K562 (cell line): ENCODE data around the gene TM4SF5. TPM values are rescaled to one million over a fixed set of nuclear protein-coding genes. Genes with fewer than 3 reads are reported as not detected.

ENCODE experiments used
- ATAC-seq: fragments of 200-7000 bp; cut with Tn5 transposase; 3 replicates; pipeline ENCODE4 v1.9.1; 2020; ENCODE audit warnings: moderate library complexity
- BruUV-seq: library from RNA; stranded (reverse); fragments of 400-500 nt; replicated peaks from 2 replicates; lab custom pipeline; 2021; lab: Mats Ljungman, UMichigan
- CTCF ChIA-PET: fragments of 300-600 bp; formaldehyde crosslinking; extraction: SDS; loops from one replicate; lab custom pipeline; 2021; ENCODE audit warnings: low intra/inter-chr PET ratio; lab: Yijun Ruan, JAX
- POLR2A ChIA-PET: fragments of 300-600, 350-650 bp; sonication (Branson Sonifier 250); formaldehyde crosslinking; extraction: SDS; loops from one replicate; lab custom pipeline; 2021; ENCODE audit warnings: antibody characterized with exemption, inconsistent platforms; lab: Yijun Ruan, JAX
- DNase-seq, 4 experiments: peaks; one replicate each; pipeline versions ENCODE4 v3.0.0 to v3.0.0-alpha.2; 2011 to 2018; ENCODE audit warnings: low spot score in 3 of 4, mixed read lengths in 3 of 4; ENCODE audit errors: extremely low read depth in 1 of 4
- FAIRE-seq: peaks from 2 replicates; lab custom pipeline; 2011; peaks lifted over from hg19 to GRCh38; lab: Jason Lieb, UNC
- H2AFZ ChIP-seq: 2 replicates; pipeline ENCODE4 v1.6.0; 2011; ENCODE audit warnings: low read depth, low read length, control low read depth, inconsistent platforms
- H3K27ac ChIP-seq: fragments of 200-600 bp; 3 replicates; pipeline ENCODE4 v1.8.0; 2011; ENCODE audit warnings: low read depth, mild to moderate bottlenecking, control low read depth, inconsistent platforms, low read length, moderate library complexity, mixed read lengths; ENCODE audit errors: extremely low read depth
- H3K27me3 ChIP-seq, 2 experiments: fragments of 300-600 bp in 1 of 2; 2 replicates in 1 of 2; 3 replicates in 1 of 2; pipeline versions ENCODE4 v1.6.0 to v1.8.0; 2011; ENCODE audit warnings: inconsistent platforms in 2 of 2, low read length in 2 of 2, mild to moderate bottlenecking in 1 of 2, mixed read lengths in 1 of 2, moderate library complexity in 1 of 2; ENCODE audit not compliant: control insufficient read depth in 2 of 2, insufficient read depth in 2 of 2
- H3K36me3 ChIP-seq: fragments of 300-600 bp; 3 replicates; pipeline ENCODE4 v1.8.0; 2011; ENCODE audit warnings: mild to moderate bottlenecking, low read length, inconsistent platforms; ENCODE audit not compliant: control insufficient read depth, insufficient read depth
- H3K4me1 ChIP-seq, 2 experiments: fragments of 200-600 bp in 1 of 2; replicated peaks in 1 of 2; 2 replicates in 1 of 2; 3 replicates in 1 of 2; pipeline versions ENCODE4 v1.5.1 to v1.8.0; 2011; ENCODE audit warnings: inconsistent platforms in 2 of 2, low read length in 2 of 2, mild to moderate bottlenecking in 1 of 2, mixed read lengths in 1 of 2, moderate library complexity in 1 of 2; ENCODE audit not compliant: control insufficient read depth in 2 of 2, insufficient read depth in 2 of 2
- H3K4me2 ChIP-seq: 2 replicates; pipeline ENCODE4 v1.6.1; 2011; ENCODE audit warnings: low read length, control low read depth, inconsistent platforms, mixed read lengths; ENCODE audit not compliant: insufficient read depth
- H3K4me3 ChIP-seq: fragments of 200-600 bp; sonication (generic), shearing (Covaris generic); 2 replicates; pipeline ENCODE4 v1.5.1; 2016; ENCODE audit warnings: control low read depth, inconsistent platforms
- H3K79me2 ChIP-seq: fragments of 200-600 bp; 3 replicates; pipeline ENCODE4 v1.8.0; 2011; ENCODE audit warnings: low read length, inconsistent platforms; ENCODE audit not compliant: control insufficient read depth, insufficient read depth
- H3K9ac ChIP-seq, 2 experiments: 2 replicates each; pipeline versions ENCODE4 v1.6.0 to v1.6.1; 2011; ENCODE audit warnings: low read depth in 2 of 2, low read length in 2 of 2, control low read depth in 1 of 2, inconsistent platforms in 1 of 2, mild to moderate bottlenecking in 1 of 2, mixed read lengths in 1 of 2; ENCODE audit not compliant: insufficient read depth in 1 of 2
- H3K9me1 ChIP-seq: one replicate; pipeline ENCODE4 v1.6.0; 2011; ENCODE audit warnings: inconsistent platforms, mild to moderate bottlenecking, low read length, moderate library complexity; ENCODE audit not compliant: control insufficient read depth, insufficient read depth
- H3K9me3 ChIP-seq: replicated peaks from 2 replicates; pipeline ENCODE4 v1.5.1; 2011; ENCODE audit warnings: low read depth, low read length, inconsistent platforms; ENCODE audit not compliant: control insufficient read depth, insufficient read depth
- H4K20me1 ChIP-seq: replicated peaks from 2 replicates; pipeline ENCODE4 v1.6.1; 2011; ENCODE audit warnings: low read length, inconsistent platforms, mixed read lengths; ENCODE audit not compliant: control insufficient read depth, insufficient read depth
- BCLAF1 ChIP-seq, 2 experiments: fragments of 450-650 bp in 1 of 2; IDR thresholded peaks; 2 replicates each; pipeline ENCODE4 v1.6.1; 2011 to 2017; ENCODE audit warnings: low read depth in 2 of 2, antibody characterized with exemption in 1 of 2, borderline replicate concordance in 1 of 2, low read length in 1 of 2, mild to moderate bottlenecking in 1 of 2, mixed read lengths in 1 of 2; ENCODE audit not compliant: control insufficient read depth in 1 of 2
- CBFA2T3 ChIP-seq: fragments of 450-650 bp; IDR thresholded peaks from 2 replicates; pipeline ENCODE4 v1.6.1; 2017
- CREBBP ChIP-seq: IDR thresholded peaks from one replicate; pipeline ENCODE4 v1.6.1; 2012; ENCODE audit warnings: low read depth, mild to moderate bottlenecking, control low read depth, inconsistent platforms, low read length
- KDM1A ChIP-seq, 2 experiments: fragments of 450-650 bp; IDR thresholded peaks; 2 replicates each; pipeline ENCODE4 v1.6.1; 2016; ENCODE audit warnings: mild to moderate bottlenecking in 2 of 2
- MAFF ChIP-seq: IDR thresholded peaks from 2 replicates; pipeline ENCODE4 v1.6.1; 2012; ENCODE audit warnings: low read length, improper control_type of control experiment
- PHF21A ChIP-seq: fragments of 450-650 bp; IDR thresholded peaks from 2 replicates; pipeline ENCODE4 v1.6.1; 2017; ENCODE audit warnings: low read depth, borderline replicate concordance
- PHF8 ChIP-seq: fragments of 200-600 bp; sonication (generic); IDR thresholded peaks from 2 replicates; pipeline ENCODE4 v1.6.1; 2012; ENCODE audit warnings: mixed run types, mild to moderate bottlenecking, inconsistent platforms, low read length, moderate library complexity, borderline replicate concordance
- RHOXF2B ChIP-seq: fragments of 250-450 bp; sonication (Bioruptor Pico); conservative IDR thresholded peaks from 2 replicates; pipeline ENCODE4 v1.5.1; 2021
- SIN3A ChIP-seq, 2 experiments: fragments of 150-350 bp in 1 of 2; IDR thresholded peaks; 2 replicates each; pipeline ENCODE4 v1.6.1; 2011 to 2016; ENCODE audit warnings: borderline replicate concordance in 2 of 2, low read depth in 2 of 2, low read length in 2 of 2, mild to moderate bottlenecking in 2 of 2, moderate library complexity in 2 of 2; ENCODE audit not compliant: control insufficient read depth in 1 of 2
- U2AF2 ChIP-seq: fragments of 200-400 bp; formaldehyde crosslinking; optimal IDR thresholded peaks from 2 replicates; pipeline ENCODE3; 2017; ENCODE audit warnings: low read depth, mild to moderate bottlenecking, low read length
- ZNF212 ChIP-seq: fragments of 450-650 bp; formaldehyde crosslinking; IDR thresholded peaks from 2 replicates; pipeline ENCODE4 v1.4.0; 2020; ENCODE audit warnings: mild to moderate bottlenecking
- ZNF224 ChIP-seq: sonication (generic); formaldehyde crosslinking; IDR thresholded peaks from 2 replicates; pipeline ENCODE4 v1.8.0; 2022; ENCODE audit warnings: mild to moderate bottlenecking, missing genetic modification reagents
- ZNF41 ChIP-seq: fragments of 250-450 bp; sonication (Bioruptor Pico); conservative IDR thresholded peaks from 2 replicates; pipeline ENCODE4 v1.4.0; 2020; ENCODE audit warnings: mild to moderate bottlenecking
- WGBS: fragments of 100-300 bp; shearing (Covaris generic); methylation state at CpG from one replicate; pipeline ENCODE4 v1.1.6; 2016; ENCODE audit warnings: low coverage, mixed read lengths; ENCODE audit not compliant: insufficient coverage; ENCODE audit errors: missing lambda C conversion rate; 5-methylcytosine and 5-hydroxymethylcytosine counted together
- in situ Hi-C: fragments of 300-500 bp; cut with MboI; formaldehyde crosslinking; loops from 4 replicates; pipeline ENCODE4 v1.15.0; 2018; ENCODE audit warnings: inconsistent platforms, mixed read lengths
- intact Hi-C: fragments of 100-400 bp; cut with micrococcal nuclease; formaldehyde crosslinking; loops from 2 replicates; pipeline ENCODE4 v1.14.2; 2022
- polyA plus RNA-seq, 8 experiments: library from polyadenylated mRNA; depleted of rRNA in 4 of 8; stranded (reverse) in 5 of 8; unstranded in 3 of 8; fragments of >200 nt; fragmentation: Nextera tagmentation in 2 of 8; fragmentation: Illumina TruSeq in 1 of 8; extraction: Ambion mirVana in 2 of 8; extraction: Trizol in 1 of 8; gene quantifications; 2 replicates each; pipeline versions ENCODE4 v1.2.1 to v1.2.3, GENCODE V29; 2011 to 2014; ENCODE audit warnings: inconsistent platforms in 1 of 8, missing spikeins in 1 of 8
- total RNA-seq, 7 experiments: library from RNA; depleted of rRNA in 6 of 7; stranded (reverse); fragments of >200 nt in 6 of 7; fragmentation: Illumina TruSeq in 2 of 7; extraction: Trizol in 2 of 7; gene quantifications; 2 replicates each; pipeline versions ENCODE4 v1.2.1 to v1.2.3, GENCODE V29; 2011 to 2021; ENCODE audit warnings: low replicate concordance in 1 of 7

The TM4SF5 gene
- total and polyA plus RNA-seq, 9 of the 15 experiments (the other 6 are each of a cell fraction or from before 2014, with no cell fraction given), result not detected

GRCh38 chr17:4827399-4827798 lies 55.7 kb downstream of the TM4SF5 start:
- POLR2A ChIA-PET, result interaction anchor here (0.6 kb wide), 1 partner anchor 27 kb away, joined by 4 read pairs; no protein-coding TSS in a partner anchor
- BruUV-seq, result no TSS peak
- peak; percentile 45; the same call in 1 of the 3 replicates for ATAC-seq

More at GRCh38 chr17:4827399-4827798, 55.7 kb downstream of the TM4SF5 start:
- H3K9me3 ChIP-seq, result no peaks in the 10 kb centered on the region
- H3K4me3 ChIP-seq, result no peak overlapping the region
- intact Hi-C loops (no loop called here), in situ Hi-C loops (no loop called here)
- no peaks in the 10 kb centered on the region for H3K9me1 ChIP-seq
- no peak overlapping the region for H3K9ac ChIP-seq
- DNase-seq (no peak), FAIRE-seq (no peak)
- no peak for TF ChIP-seq ZNF224
- TF ChIP-seq BCLAF1 (IDR thresholded peaks at IDR 0.05; ENCODE audit: borderline replicate concordance in 1 of 2, control insufficient read depth in 1 of 2, low read depth in 2 of 2, low read length in 1 of 2), result no peak
- no peak for TF ChIP-seq KDM1A (IDR thresholded peaks at IDR 0.05)
- no peak for TF ChIP-seq SIN3A (IDR thresholded peaks at IDR 0.05; ENCODE audit: borderline replicate concordance in 2 of 2, control insufficient read depth in 1 of 2, low read depth in 2 of 2, low read length in 2 of 2)
- TF ChIP-seq RHOXF2B (CRISPR knock-in tag), result no peak
- no peak for TF ChIP-seq PHF21A
- no peak for TF ChIP-seq U2AF2
- TF ChIP-seq MAFF, result no peak
- TF ChIP-seq ZNF212 (CRISPR knock-in tag), result no peak
- no peak for TF ChIP-seq CBFA2T3
- no peak for TF ChIP-seq PHF8
- no peak for TF ChIP-seq ZNF41 (CRISPR knock-in tag)
- TF ChIP-seq CREBBP, result no peak
- no peaks in the 10 kb centered on the region for H3K36me3 ChIP-seq
- H2AFZ ChIP-seq, result no peak overlapping the region
- H3K27ac ChIP-seq, result no peak overlapping the region
- no peaks in the 10 kb centered on the region for H4K20me1 ChIP-seq
- H3K4me1 ChIP-seq, result no peaks in the 10 kb centered on the region
- CTCF ChIA-PET, result no interaction called here
- no peaks in the 10 kb centered on the region for H3K27me3 ChIP-seq
- no peak overlapping the region for H3K4me2 ChIP-seq
- no peaks in the 10 kb centered on the region for H3K79me2 ChIP-seq
- WGBS, result 15% methylated on average over 6 of the region's 8 CpGs
